RPMI8226 (cell line): ENCODE results near the gene MYLK3.
"Not testable (repeated sequence)": the region's sequence is repeated elsewhere in the genome, so short reads cannot be mapped to it uniquely, and the experiment has no call there.

Experiments used
- DNase-seq: peaks from one replicate; pipeline ENCODE4 v3.0.0-alpha.2; 2015

The MYLK3 gene

DNA sequence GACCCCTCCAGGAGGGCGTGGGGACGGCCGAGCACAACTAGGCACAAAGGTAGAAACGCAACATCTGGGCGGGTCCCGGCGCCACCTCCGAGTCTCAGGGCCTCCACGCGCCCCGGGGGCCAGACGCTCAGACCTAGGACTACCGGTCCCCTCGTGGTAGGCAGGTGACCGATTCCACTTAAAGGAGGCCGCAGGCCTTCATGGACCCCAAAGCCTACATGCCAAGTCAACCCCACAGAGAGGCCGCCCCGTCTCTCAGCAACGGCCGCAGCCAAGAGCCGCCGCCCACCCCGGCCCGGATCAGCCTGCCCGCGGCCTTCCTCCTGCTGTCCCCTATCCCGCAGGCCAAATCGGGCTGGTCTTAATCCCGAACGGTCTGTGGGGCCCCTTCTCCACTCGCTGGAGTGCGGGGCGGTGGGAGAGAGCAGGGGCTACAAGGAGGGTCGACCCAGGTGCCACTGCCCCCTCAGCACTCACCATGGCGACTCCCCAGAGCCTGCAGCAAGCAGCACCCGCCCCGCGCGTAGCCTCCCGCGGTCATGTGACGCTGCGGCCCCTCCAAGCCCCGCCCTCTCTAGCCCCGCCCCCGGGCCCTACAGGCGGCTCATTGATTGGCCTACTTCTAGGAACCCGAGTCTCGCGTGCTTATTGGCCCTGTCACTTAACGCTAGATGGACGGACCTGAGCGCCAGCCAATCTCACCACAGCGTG, 59.3 kb downstream of the MYLK3 start, which contains the start of gene VPS35:
TSS of gene VPS35 (minus strand) at position 525 of the 711 bp plus-strand sequence. CDS start at position 480, 45 bp downstream.
- peak; percentile 99 for DNase-seq

DNA sequence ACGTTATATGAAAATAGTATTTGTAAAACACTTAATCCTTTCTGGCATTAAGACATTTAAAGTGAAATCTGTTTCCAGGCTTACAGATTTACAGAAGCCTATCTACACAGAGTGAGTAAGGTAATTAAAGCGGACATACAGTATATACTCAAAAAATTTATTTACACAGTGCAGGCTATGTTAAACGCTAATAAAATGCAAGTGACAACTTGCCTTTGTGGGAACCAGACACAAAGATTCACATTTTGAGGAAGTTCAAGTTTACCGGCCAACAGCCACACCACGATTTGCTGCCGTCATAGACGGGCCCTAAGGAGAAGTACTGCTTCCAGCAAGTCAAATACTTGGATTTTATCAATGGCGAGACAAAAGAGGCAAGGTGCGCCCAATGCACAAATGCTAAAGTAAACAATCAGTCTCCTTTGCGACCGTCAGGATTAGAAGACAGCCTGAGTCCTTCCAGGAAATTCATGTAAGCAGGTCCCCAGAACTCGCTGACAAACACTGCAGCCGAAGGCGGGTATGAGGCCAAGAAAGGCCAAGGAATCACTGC, 60.0 kb downstream of the MYLK3 start:
- no peak for DNase-seq

DNA sequence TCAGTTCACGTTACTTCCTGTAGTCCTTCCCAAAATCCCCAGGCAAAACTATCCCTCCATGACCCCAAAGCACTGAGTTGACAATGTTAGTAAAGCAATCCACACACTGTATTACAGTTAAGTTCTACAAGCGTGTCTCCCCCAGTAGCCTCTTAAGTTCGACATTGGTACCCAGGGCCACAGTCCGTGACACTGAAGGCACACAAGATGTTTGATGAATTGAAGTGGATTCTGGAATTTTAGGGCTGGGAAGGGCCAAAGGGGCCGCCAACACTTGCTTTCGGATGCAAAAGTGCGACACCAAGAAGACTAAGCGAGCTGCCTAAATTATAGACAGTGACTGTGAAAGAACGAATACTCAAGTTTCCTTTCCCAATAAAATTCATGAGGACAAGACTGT, 60.7 kb downstream of the MYLK3 start:
- no peak for DNase-seq

DNA sequence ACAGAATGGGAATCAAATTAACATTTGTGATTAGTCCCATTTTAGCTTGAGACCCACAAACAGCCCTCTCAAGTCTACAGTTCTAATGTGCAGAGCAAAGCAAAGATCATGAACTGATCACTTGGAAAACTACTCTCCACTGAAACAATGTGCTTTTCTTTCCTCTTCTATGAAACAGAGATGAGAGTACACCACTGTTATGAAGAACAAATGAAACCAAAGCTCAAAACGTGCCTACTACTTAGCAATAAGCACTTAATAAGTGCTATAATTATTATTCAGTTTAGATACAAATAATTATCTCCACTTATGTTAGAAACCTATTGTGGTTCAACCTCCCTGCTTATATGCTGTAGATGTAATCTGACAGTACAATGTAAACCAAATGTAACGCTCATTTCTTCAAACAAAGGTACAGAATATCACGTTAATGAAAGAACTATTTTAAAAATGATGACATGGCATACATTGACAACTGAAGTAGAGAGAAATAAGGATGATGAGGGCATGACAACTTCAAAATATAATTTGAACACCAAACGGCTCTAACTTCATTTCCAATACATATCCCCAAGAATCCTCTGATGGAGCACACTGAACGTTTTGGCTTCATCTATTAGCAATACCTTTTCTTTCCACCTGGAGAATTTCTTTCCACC, 61.2 kb downstream of the MYLK3 start:
- no peak for DNase-seq

DNA sequence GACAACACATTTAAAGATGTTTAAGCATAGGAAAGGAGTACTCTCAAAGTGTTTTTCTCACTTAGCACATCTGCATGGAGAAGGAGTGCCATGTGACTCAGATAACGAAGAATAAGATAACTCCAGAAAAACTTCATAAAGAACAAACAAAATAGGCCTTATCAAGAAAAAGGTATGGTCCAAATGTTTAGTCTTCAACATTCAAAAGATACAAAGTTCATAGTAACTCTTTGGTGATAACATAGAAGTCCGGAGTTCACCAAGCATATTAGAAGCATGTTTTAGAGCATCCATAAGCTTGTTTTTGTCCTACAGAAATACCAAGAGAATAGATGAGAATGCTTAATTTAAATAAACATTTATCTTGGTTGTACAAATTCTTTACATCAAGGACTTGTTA, 66.3 kb downstream of the MYLK3 start:
- DNase-seq, result not testable (repeated sequence)

DNA sequence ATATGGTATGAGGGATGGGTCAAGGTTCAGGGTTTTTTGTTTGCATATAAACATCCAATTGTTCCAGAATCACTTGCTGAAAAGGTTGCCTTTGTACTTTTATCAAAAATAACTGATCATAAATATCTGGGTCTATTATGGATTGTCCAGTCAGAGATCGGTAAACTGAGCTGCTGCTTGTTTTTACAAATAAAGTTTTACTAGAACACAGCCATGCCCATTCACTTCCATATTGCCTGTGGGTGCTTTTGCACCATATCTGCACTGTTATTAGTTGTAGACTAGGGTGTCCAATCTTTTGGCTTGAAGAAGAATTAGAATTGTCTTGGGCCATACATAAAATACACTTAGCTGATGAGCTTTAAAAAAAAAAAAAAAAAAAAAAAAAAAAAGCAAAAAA, 70.2 kb downstream of the MYLK3 start:
- DNase-seq, result not testable (repeated sequence)

DNA sequence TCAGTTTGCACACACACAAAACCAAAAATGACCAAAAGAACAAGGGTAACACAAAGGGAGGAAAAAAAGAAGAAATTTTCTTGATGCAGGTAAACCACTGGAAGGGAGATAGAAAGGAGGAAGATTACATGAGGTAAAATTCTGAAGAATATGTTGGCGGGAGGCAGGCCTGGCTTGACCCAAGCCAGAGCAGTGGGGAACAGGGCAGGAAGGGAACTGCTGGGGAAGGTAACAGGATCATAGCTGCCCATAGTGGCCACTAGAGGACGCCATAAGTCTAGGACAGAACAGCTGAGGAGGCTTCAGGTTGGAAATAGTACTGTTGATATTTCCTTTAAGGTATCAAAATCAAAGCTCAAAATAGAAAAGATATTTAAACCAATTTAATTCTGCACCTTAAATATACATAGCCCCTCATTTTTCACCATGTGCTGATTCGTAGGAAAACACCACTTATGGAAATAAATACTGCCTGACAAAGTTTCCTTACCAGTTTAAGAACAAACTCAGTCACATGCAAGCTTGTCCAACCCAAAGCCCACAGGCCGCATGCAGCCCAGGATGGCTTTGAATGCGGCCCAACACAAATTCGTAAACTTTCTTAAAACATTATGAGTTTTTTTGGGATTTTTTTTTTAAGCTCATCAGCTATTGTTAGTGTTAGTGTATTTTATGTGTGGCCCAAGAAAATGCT, 74.7 kb downstream of the MYLK3 start:
- DNase-seq, result peak; percentile 74

DNA sequence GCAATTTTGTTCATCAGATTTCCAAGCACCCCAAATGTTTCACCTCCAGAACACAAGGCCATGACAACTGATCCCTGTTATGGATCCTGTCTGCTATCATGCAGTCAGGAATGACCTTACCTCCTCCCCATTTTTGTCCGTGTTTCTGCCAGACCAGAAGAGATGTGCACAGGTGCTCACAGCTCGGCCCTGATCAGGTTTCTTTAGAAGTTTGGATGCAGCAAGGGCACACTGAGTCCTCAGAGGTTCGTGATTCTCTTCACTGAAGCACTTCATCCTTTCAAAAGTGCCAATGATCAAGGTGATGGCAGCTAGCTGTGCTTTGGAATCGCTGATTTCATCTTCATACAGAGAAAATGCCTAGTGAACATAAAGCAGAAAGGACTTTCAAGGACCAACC, 86.0 kb downstream of the MYLK3 start:
- DNase-seq, result no peak

DNA sequence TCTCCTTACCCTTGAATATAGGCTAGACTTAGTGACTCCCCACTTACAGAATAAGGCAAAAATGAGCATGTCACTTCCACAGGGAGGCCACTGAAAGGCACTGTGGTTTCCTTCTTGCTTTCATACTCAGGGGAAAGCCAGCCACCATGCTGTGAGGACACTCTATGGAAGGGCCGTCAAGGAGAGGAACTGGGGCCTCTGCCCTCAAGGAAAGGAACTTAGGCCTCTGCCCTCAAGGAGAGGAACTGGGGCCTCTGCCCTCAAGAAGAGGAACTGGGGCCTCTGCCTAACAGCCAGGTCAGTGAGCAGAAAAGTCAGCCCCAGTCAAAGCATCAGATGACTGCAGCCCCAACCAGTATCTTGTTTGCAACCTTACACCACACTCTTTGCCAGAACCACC, 89.2 kb downstream of the MYLK3 start:
- DNase-seq, result peak; percentile 27
